ENCODE results near the gene FNIP2.
"Not testable (repeated sequence)": the region's sequence is repeated elsewhere in the genome, so short reads cannot be mapped to it uniquely, and the experiment has no call there.

DNA sequence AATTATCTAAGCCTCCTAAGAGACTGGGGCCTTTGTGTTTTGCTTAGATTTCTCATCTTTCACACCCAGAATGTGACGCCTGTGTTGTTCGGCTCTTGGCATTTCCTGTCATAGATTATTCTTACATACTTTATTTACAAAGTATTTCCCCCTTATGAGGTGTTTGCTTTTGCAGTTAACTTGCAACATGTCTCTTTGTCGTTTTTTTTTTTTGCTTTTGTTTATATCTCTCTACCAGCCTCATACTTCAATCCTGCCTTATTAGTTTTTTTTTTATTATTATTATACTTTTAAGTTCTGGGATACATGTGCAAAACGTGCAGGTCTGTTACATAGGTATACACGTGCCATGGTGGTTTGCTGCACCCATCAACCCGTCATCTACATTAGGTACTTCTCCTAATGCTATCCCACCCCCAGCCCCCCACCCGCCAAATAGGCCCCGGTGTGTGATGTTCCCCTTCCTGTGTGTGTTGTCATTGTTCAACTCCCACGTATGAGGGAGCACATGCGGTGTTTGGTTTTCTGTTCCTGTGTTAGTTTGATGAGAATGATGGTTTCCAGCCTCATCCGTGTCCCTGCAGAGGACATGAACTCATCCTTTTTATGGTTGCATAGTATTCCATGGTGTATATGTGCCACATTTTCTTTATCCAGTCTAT lies 127.9 kb downstream of the FNIP2 start:
- TF ChIP-seq POLR2AphosphoS5 (IDR thresholded peaks at IDR 0.05; ENCODE audit: low read depth, low read length); POLR2A (IDR thresholded peaks at IDR 0.05; ENCODE audit: low read depth, low read length); TAF1 (IDR thresholded peaks at IDR 0.05; ENCODE audit: low read depth, low read length); PAX5 (IDR thresholded peaks at IDR 0.05; ENCODE audit: insufficient read depth, low read length, severe bottlenecking); POU2F2 (IDR thresholded peaks at IDR 0.05; ENCODE audit: low read depth, low read length): not testable (repeated sequence)

Measured in GM12891 (cell line).